Stromal cell of bone marrow (primary cell): ENCODE measurements around the gene FAM89A.
"Not testable (repeated sequence)": the region's sequence is repeated elsewhere in the genome, so short reads cannot be mapped to it uniquely, and the experiment has no call there.

ENCODE experiments used
- DNase-seq: peaks from one replicate; pipeline ENCODE4 v3.0.0-alpha.2; 2012; ENCODE audit warnings: low read depth

FAM89A gene

GRCh38 chr1:231055271-231055670, 15.2 kb upstream of the FAM89A start:
- no peak for DNase-seq

- peak; percentile 28 for DNase-seq
Observed at GRCh38 chr1:231053493-231054162, 13.6 kb upstream of the FAM89A start.

GRCh38 chr1:231052777-231053176, 12.7 kb upstream of the FAM89A start:
- DNase-seq = no peak

- not testable (repeated sequence) for DNase-seq
Observed at GRCh38 chr1:231050932-231051331, 10.9 kb upstream of the FAM89A start.

- no peak for DNase-seq
Observed at GRCh38 chr1:231050395-231050794, 10.3 kb upstream of the FAM89A start.

GRCh38 chr1:231049121-231049979, 9.3 kb upstream of the FAM89A start:
- no peak for DNase-seq

- DNase-seq = not testable (repeated sequence)
Observed at GRCh38 chr1:231048419-231048818, 8.4 kb upstream of the FAM89A start.

GRCh38 chr1:231047529-231047928, 7.5 kb upstream of the FAM89A start:
- DNase-seq = not testable (repeated sequence)

- DNase-seq = no peak
Observed at GRCh38 chr1:231046730-231047395, 6.8 kb upstream of the FAM89A start.

- DNase-seq = not testable (repeated sequence)
Observed at GRCh38 chr1:231045921-231046729, 6.1 kb upstream of the FAM89A start.

GRCh38 chr1:231045286-231045685, 5.2 kb upstream of the FAM89A start:
- no peak for DNase-seq

- no peak for DNase-seq
Observed at GRCh38 chr1:231044588-231044987, 4.5 kb upstream of the FAM89A start.

GRCh38 chr1:231041719-231042261, 1.7 kb upstream of the FAM89A start:
- DNase-seq = no peak

- DNase-seq = no peak
Observed at GRCh38 chr1:231040800-231041718, 1.0 kb upstream of the FAM89A start.

GRCh38 chr1:231039161-231040018, 664 bp downstream of the FAM89A start:
- peak; percentile 9 for DNase-seq

GRCh38 chr1:231037585-231038517, 2.2 kb downstream of the FAM89A start:
- DNase-seq = no peak

GRCh38 chr1:231036416-231036815, 3.6 kb downstream of the FAM89A start:
- DNase-seq = no peak

- DNase-seq = no peak
Observed at GRCh38 chr1:231035799-231036198, 4.3 kb downstream of the FAM89A start.
